HUES48 (cell line): ENCODE results near the gene ELAC2.

ENCODE experiments used
- H3K27ac ChIP-seq: one replicate; pipeline ENCODE4 v1.7.0; 2013; ENCODE audit warnings: low read depth, low read length, inconsistent platforms
- H3K27me3 ChIP-seq: 2 replicates; pipeline ENCODE4 v1.6.1; 2013; ENCODE audit warnings: mild to moderate bottlenecking, low read length; ENCODE audit not compliant: control insufficient read depth, insufficient read depth
- H3K36me3 ChIP-seq: 2 replicates; pipeline ENCODE4 v1.6.1; 2013; ENCODE audit warnings: low read length; ENCODE audit not compliant: control insufficient read depth, insufficient read depth
- H3K4me1 ChIP-seq: 2 replicates; pipeline ENCODE4 v1.6.1; 2013; ENCODE audit warnings: mild to moderate bottlenecking, low read length; ENCODE audit not compliant: control insufficient read depth, insufficient read depth
- H3K4me3 ChIP-seq: 2 replicates; pipeline ENCODE4 v1.5.1; 2013; ENCODE audit warnings: mild to moderate bottlenecking, low read depth, low read length
- H3K9ac ChIP-seq: 2 replicates; pipeline ENCODE4 v1.6.1; 2013; ENCODE audit warnings: mild to moderate bottlenecking, low read depth, low read length, moderate library complexity
- H3K9me3 ChIP-seq: 2 replicates; pipeline ENCODE4 v1.6.1; 2013; ENCODE audit warnings: low read length; ENCODE audit not compliant: control insufficient read depth, insufficient read depth

Gene ELAC2

DNA sequence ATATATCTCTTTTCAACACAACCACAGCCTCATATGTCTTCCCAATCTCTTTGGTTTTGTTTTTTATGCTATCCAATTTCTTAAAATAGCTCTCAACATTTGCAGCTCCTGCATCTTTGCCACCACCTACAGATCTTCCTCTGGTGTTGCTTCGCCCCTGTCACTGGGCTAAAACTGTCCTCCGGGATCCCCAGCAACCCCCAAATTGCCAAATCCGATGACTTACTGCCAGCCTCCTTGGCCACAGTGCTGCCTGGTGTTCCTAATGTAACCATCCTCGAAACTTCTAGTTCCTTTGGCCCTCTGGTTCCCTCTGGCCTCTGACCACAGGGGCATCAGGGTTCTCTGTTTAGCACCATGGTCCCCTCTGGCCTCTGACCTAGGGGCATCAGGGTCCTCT is 70.8 kb downstream of the ELAC2 start:
- no peak overlapping the region for H3K4me3 ChIP-seq
- H3K36me3 ChIP-seq, result peaks cover 36% of the 10 kb centered on the region; the same call in 1 of the 2 replicates
- H3K4me1 ChIP-seq, result no peaks in the 10 kb centered on the region
- H3K9me3 ChIP-seq, result no peaks in the 10 kb centered on the region
- H3K27ac ChIP-seq, result no peak overlapping the region
- no peaks in the 10 kb centered on the region for H3K27me3 ChIP-seq
- no peak overlapping the region for H3K9ac ChIP-seq
